K562 (cell line): ENCODE measurements around the gene CD36. TPM values are rescaled to one million over a fixed set of nuclear protein-coding genes. Genes with fewer than 3 reads are reported as not detected.

Source experiments
- ATAC-seq: fragments of 200-7000 bp; cut with Tn5 transposase; 3 replicates; pipeline ENCODE4 v1.9.1; 2020; ENCODE audit warnings: moderate library complexity
- BruUV-seq: library from RNA; stranded (reverse); fragments of 400-500 nt; replicated peaks from 2 replicates; lab custom pipeline; 2021; lab: Mats Ljungman, UMichigan
- CTCF ChIA-PET: fragments of 300-600 bp; formaldehyde crosslinking; extraction: SDS; loops from one replicate; lab custom pipeline; 2021; ENCODE audit warnings: low intra/inter-chr PET ratio; lab: Yijun Ruan, JAX
- POLR2A ChIA-PET: fragments of 300-600, 350-650 bp; sonication (Branson Sonifier 250); formaldehyde crosslinking; extraction: SDS; loops from one replicate; lab custom pipeline; 2021; ENCODE audit warnings: antibody characterized with exemption, inconsistent platforms; lab: Yijun Ruan, JAX
- DNase-seq, 4 experiments: peaks; one replicate each; pipeline versions ENCODE4 v3.0.0 to v3.0.0-alpha.2; 2011 to 2018; ENCODE audit warnings: low spot score in 3 of 4, mixed read lengths in 3 of 4; ENCODE audit errors: extremely low read depth in 1 of 4
- FAIRE-seq: peaks from 2 replicates; lab custom pipeline; 2011; peaks lifted over from hg19 to GRCh38; lab: Jason Lieb, UNC
- H2AFZ ChIP-seq: 2 replicates; pipeline ENCODE4 v1.6.0; 2011; ENCODE audit warnings: low read depth, low read length, control low read depth, inconsistent platforms
- H3K27ac ChIP-seq: fragments of 200-600 bp; 3 replicates; pipeline ENCODE4 v1.8.0; 2011; ENCODE audit warnings: low read depth, mild to moderate bottlenecking, control low read depth, inconsistent platforms, low read length, moderate library complexity, mixed read lengths; ENCODE audit errors: extremely low read depth
- H3K27me3 ChIP-seq, 2 experiments: fragments of 300-600 bp in 1 of 2; 2 replicates in 1 of 2; 3 replicates in 1 of 2; pipeline versions ENCODE4 v1.6.0 to v1.8.0; 2011; ENCODE audit warnings: inconsistent platforms in 2 of 2, low read length in 2 of 2, mild to moderate bottlenecking in 1 of 2, mixed read lengths in 1 of 2, moderate library complexity in 1 of 2; ENCODE audit not compliant: control insufficient read depth in 2 of 2, insufficient read depth in 2 of 2
- H3K36me3 ChIP-seq: fragments of 300-600 bp; 3 replicates; pipeline ENCODE4 v1.8.0; 2011; ENCODE audit warnings: mild to moderate bottlenecking, low read length, inconsistent platforms; ENCODE audit not compliant: control insufficient read depth, insufficient read depth
- H3K4me1 ChIP-seq, 2 experiments: fragments of 200-600 bp in 1 of 2; replicated peaks in 1 of 2; 2 replicates in 1 of 2; 3 replicates in 1 of 2; pipeline versions ENCODE4 v1.5.1 to v1.8.0; 2011; ENCODE audit warnings: inconsistent platforms in 2 of 2, low read length in 2 of 2, mild to moderate bottlenecking in 1 of 2, mixed read lengths in 1 of 2, moderate library complexity in 1 of 2; ENCODE audit not compliant: control insufficient read depth in 2 of 2, insufficient read depth in 2 of 2
- H3K4me2 ChIP-seq: 2 replicates; pipeline ENCODE4 v1.6.1; 2011; ENCODE audit warnings: low read length, control low read depth, inconsistent platforms, mixed read lengths; ENCODE audit not compliant: insufficient read depth
- H3K4me3 ChIP-seq: fragments of 200-600 bp; sonication (generic), shearing (Covaris generic); 2 replicates; pipeline ENCODE4 v1.5.1; 2016; ENCODE audit warnings: control low read depth, inconsistent platforms
- H3K79me2 ChIP-seq: fragments of 200-600 bp; 3 replicates; pipeline ENCODE4 v1.8.0; 2011; ENCODE audit warnings: low read length, inconsistent platforms; ENCODE audit not compliant: control insufficient read depth, insufficient read depth
- H3K9ac ChIP-seq, 2 experiments: 2 replicates each; pipeline versions ENCODE4 v1.6.0 to v1.6.1; 2011; ENCODE audit warnings: low read depth in 2 of 2, low read length in 2 of 2, control low read depth in 1 of 2, inconsistent platforms in 1 of 2, mild to moderate bottlenecking in 1 of 2, mixed read lengths in 1 of 2; ENCODE audit not compliant: insufficient read depth in 1 of 2
- H3K9me1 ChIP-seq: one replicate; pipeline ENCODE4 v1.6.0; 2011; ENCODE audit warnings: inconsistent platforms, mild to moderate bottlenecking, low read length, moderate library complexity; ENCODE audit not compliant: control insufficient read depth, insufficient read depth
- H3K9me3 ChIP-seq: replicated peaks from 2 replicates; pipeline ENCODE4 v1.5.1; 2011; ENCODE audit warnings: low read depth, low read length, inconsistent platforms; ENCODE audit not compliant: control insufficient read depth, insufficient read depth
- H4K20me1 ChIP-seq: replicated peaks from 2 replicates; pipeline ENCODE4 v1.6.1; 2011; ENCODE audit warnings: low read length, inconsistent platforms, mixed read lengths; ENCODE audit not compliant: control insufficient read depth, insufficient read depth
- CEBPG ChIP-seq, 3 experiments: fragments of 200-800 bp in 1 of 3; sonication (Bioruptor generic) in 1 of 3; sonication (generic) in 1 of 3; formaldehyde crosslinking in 1 of 3; IDR thresholded peaks in 2 of 3; conservative IDR thresholded peaks in 1 of 3; 2 replicates each; pipeline versions ENCODE4 v1.6.1 to v1.8.0; 2016 to 2022; ENCODE audit warnings: missing compliant biosample characterization in 2 of 3, missing genetic modification characterization in 2 of 3, mild to moderate bottlenecking in 1 of 3, missing genetic modification reagents in 1 of 3
- E2F4 ChIP-seq: sonication (generic); formaldehyde crosslinking; IDR thresholded peaks from 2 replicates; pipeline ENCODE4 v1.8.0; 2022; ENCODE audit warnings: mild to moderate bottlenecking, low read depth, missing genetic modification reagents
- ERF ChIP-seq: fragments of 450-650 bp; formaldehyde crosslinking; IDR thresholded peaks from 2 replicates; pipeline ENCODE4 v1.4.0; 2020; ENCODE audit warnings: mild to moderate bottlenecking, mixed read lengths
- PHTF2 ChIP-seq: fragments of 250-450 bp; sonication (Bioruptor Pico); IDR thresholded peaks from 2 replicates; pipeline ENCODE4 v1.5.0; 2021; ENCODE audit warnings: mild to moderate bottlenecking
- RBM34 ChIP-seq: fragments of 200-400 bp; formaldehyde crosslinking; IDR thresholded peaks from 2 replicates; pipeline ENCODE4 v1.6.1; 2018; ENCODE audit warnings: low read length, borderline replicate concordance; ENCODE audit not compliant: insufficient read depth
- SLC30A9 ChIP-seq: fragments of 250-450 bp; sonication (Bioruptor Pico); IDR thresholded peaks from 2 replicates; pipeline ENCODE4 v1.8.0; 2022; ENCODE audit warnings: mild to moderate bottlenecking, moderate library complexity
- SNAPC5 ChIP-seq: fragments of 250-450 bp; sonication (Bioruptor Pico); IDR thresholded peaks from 2 replicates; pipeline ENCODE4 v1.8.0; 2021; ENCODE audit warnings: moderate library complexity, mild to moderate bottlenecking, inconsistent platforms
- TRIM24 ChIP-seq, 2 experiments: fragments of 450-650 bp; IDR thresholded peaks; 2 replicates each; pipeline ENCODE4 v1.6.1; 2016
- ZBTB11 ChIP-seq, 3 experiments: fragments of 200-800 bp in 1 of 3; fragments of 250-450 bp in 1 of 3; fragments of 450-650 bp in 1 of 3; sonication (Bioruptor Pico) in 1 of 3; sonication (Bioruptor generic) in 1 of 3; formaldehyde crosslinking in 1 of 3; IDR thresholded peaks; 2 replicates each; pipeline versions ENCODE4 v1.6.1 to v1.8.0; 2016 to 2022; ENCODE audit warnings: mild to moderate bottlenecking in 2 of 3, missing genetic modification characterization in 2 of 3, missing compliant biosample characterization in 1 of 3, moderate library complexity in 1 of 3
- ZNF232 ChIP-seq: sonication (generic); formaldehyde crosslinking; IDR thresholded peaks from 2 replicates; pipeline ENCODE4 v1.8.0; 2022; ENCODE audit warnings: mild to moderate bottlenecking, missing genetic modification reagents
- WGBS: fragments of 100-300 bp; shearing (Covaris generic); methylation state at CpG from one replicate; pipeline ENCODE4 v1.1.6; 2016; ENCODE audit warnings: low coverage, mixed read lengths; ENCODE audit not compliant: insufficient coverage; ENCODE audit errors: missing lambda C conversion rate; 5-methylcytosine and 5-hydroxymethylcytosine counted together
- in situ Hi-C: fragments of 300-500 bp; cut with MboI; formaldehyde crosslinking; loops from 4 replicates; pipeline ENCODE4 v1.15.0; 2018; ENCODE audit warnings: inconsistent platforms, mixed read lengths
- intact Hi-C: fragments of 100-400 bp; cut with micrococcal nuclease; formaldehyde crosslinking; loops from 2 replicates; pipeline ENCODE4 v1.14.2; 2022
- polyA plus RNA-seq, 8 experiments: library from polyadenylated mRNA; depleted of rRNA in 4 of 8; stranded (reverse) in 5 of 8; unstranded in 3 of 8; fragments of >200 nt; fragmentation: Nextera tagmentation in 2 of 8; fragmentation: Illumina TruSeq in 1 of 8; extraction: Ambion mirVana in 2 of 8; extraction: Trizol in 1 of 8; gene quantifications; 2 replicates each; pipeline versions ENCODE4 v1.2.1 to v1.2.3, GENCODE V29; 2011 to 2014; ENCODE audit warnings: inconsistent platforms in 1 of 8, missing spikeins in 1 of 8
- total RNA-seq, 7 experiments: library from RNA; depleted of rRNA in 6 of 7; stranded (reverse); fragments of >200 nt in 6 of 7; fragmentation: Illumina TruSeq in 2 of 7; extraction: Trizol in 2 of 7; gene quantifications; 2 replicates each; pipeline versions ENCODE4 v1.2.1 to v1.2.3, GENCODE V29; 2011 to 2021; ENCODE audit warnings: low replicate concordance in 1 of 7

Gene CD36
- total and polyA plus RNA-seq, 9 of the 15 experiments (the other 6 are each of a cell fraction or from before 2014, with no cell fraction given): 0.09 to 4.0 (median 0.42) TPM

DNA sequence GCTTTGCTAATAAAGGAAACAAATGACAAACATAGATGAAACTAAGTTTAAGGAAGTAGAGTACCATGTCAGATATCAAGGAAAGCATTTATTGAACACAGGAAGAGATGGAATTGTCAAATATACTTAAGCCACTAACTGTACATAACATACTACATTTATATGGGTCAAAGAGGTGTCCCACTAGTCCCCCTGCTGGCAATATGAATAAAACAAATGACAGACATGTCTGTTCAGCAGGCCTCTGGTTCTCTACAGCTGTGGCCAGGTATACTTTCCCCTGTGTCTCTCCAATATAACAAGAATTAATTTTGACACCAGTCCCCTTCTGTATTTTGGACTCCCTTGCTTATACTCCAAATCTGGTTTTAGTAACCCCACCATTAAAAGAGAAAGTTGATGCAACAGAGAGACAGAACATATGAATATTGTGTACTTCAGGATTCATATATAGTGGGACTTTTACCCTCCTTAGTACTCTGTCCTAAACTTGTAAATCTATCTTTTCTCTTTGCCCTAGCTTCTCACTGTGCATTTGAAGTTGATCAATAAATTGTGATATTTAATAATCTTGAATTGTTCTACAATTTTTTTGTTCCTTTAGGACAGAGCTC is 42.9 kb downstream of the CD36 start:
- H3K9me1 ChIP-seq: no peaks in the 10 kb centered on the region
- H3K79me2 ChIP-seq: no peaks in the 10 kb centered on the region
- ATAC-seq (no peak), FAIRE-seq (no peak), DNase-seq (peak in 1 of 4 experiments; percentile 5)
- intact Hi-C loops (no loop called here), in situ Hi-C loops (no loop called here)
- peaks cover 4% of the 10 kb centered on the region; the same call in 1 of the 2 replicates for H3K9me3 ChIP-seq
- no peaks in the 10 kb centered on the region for H3K36me3 ChIP-seq
- H4K20me1 ChIP-seq: no peaks in the 10 kb centered on the region
- no peak overlapping the region for H2AFZ ChIP-seq
- POLR2A ChIA-PET: no interaction called here
- no peak overlapping the region for H3K9ac ChIP-seq
- no peak overlapping the region for H3K27ac ChIP-seq
- no peaks in the 10 kb centered on the region for H3K4me1 ChIP-seq
- CTCF ChIA-PET: no interaction called here
- TF ChIP-seq ERF (CRISPR knock-in tag) (no peak), E2F4 (no peak)
- no peak overlapping the region for H3K4me3 ChIP-seq
- no peak overlapping the region for H3K4me2 ChIP-seq
- no peaks in the 10 kb centered on the region for H3K27me3 ChIP-seq
- no TSS peak for BruUV-seq

DNA sequence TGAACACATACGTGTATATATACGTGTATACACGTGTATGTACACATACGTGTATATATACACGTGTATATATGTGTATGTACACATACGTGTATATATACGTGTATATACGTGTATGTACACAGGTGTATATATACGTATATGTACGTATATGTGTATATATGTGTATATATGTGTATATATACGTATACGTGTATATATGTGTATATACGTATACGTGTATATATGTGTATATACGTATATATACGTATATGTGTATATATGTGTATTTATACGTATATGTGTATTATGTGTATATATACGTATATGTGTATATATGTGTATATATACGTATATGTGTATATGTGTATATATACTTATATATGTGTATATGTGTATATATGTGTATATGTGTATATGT is 44.3 kb downstream of the CD36 start:
- 39% methylated on average over 19 of the region's 19 CpGs for WGBS
- Histone ChIP-seq H2AFZ (no peak overlapping the region), H3K4me1 (no peaks in the 10 kb centered on the region), H3K27me3 (no peaks in the 10 kb centered on the region), H4K20me1 (no peaks in the 10 kb centered on the region), H3K9ac (no peak overlapping the region), H3K9me3 (peaks cover 4% of the 10 kb centered on the region; the same call in 1 of the 2 replicates), H3K79me2 (no peaks in the 10 kb centered on the region), H3K36me3 (no peaks in the 10 kb centered on the region), H3K4me3 (no peak overlapping the region), H3K9me1 (no peaks in the 10 kb centered on the region), H3K27ac (no peak overlapping the region), H3K4me2 (no peak overlapping the region)
- POLR2A ChIA-PET: no interaction called here
- FAIRE-seq (no peak), DNase-seq (no peak), ATAC-seq (no peak)
- in situ Hi-C loops (no loop called here), intact Hi-C loops (no loop called here)
- no TSS peak for BruUV-seq
- CTCF ChIA-PET: no interaction called here
- TF ChIP-seq SNAPC5 (CRISPR knock-in tag) (peak; percentile 36; the same call in 1 of the 2 replicates), SLC30A9 (CRISPR knock-in tag) (peak; percentile 97; the same call in 1 of the 2 replicates), ZNF232 (no peak), ZBTB11 (CRISPR knock-in tag; IDR thresholded peaks at IDR 0.05) (peak in 1 of 3 experiments; percentile 65; a peak in 1 of 6 replicates), RBM34 (no peak), TRIM24 (IDR thresholded peaks at IDR 0.05) (no peak), PHTF2 (CRISPR knock-in tag) (peak; percentile 48; the same call in 1 of the 2 replicates), CEBPG (CRISPR knock-in tag; IDR thresholded peaks at IDR 0.05) (no peak), CEBPG (tag; conservative IDR thresholded peaks at IDR 0.05 in 1 of 2, IDR thresholded peaks at IDR 0.05 in 1 of 2) (peak in 1 of 2 experiments; percentile 54; a peak in 1 of 4 replicates)
